C4-2B (cell line): ENCODE data around the gene HSPA12A.

Source experiments
- ZFX ChIP-seq: fragments of 450-650 bp; IDR thresholded peaks from 2 replicates; pipeline ENCODE4 v1.6.1; 2017
- TF ChIP-seq, protein P1 (sequence below): fragments of 450-650 bp; conservative IDR thresholded peaks from 2 replicates; pipeline ENCODE4 v1.5.1; 2017; ENCODE audit warnings: mild to moderate bottlenecking

DNA sequence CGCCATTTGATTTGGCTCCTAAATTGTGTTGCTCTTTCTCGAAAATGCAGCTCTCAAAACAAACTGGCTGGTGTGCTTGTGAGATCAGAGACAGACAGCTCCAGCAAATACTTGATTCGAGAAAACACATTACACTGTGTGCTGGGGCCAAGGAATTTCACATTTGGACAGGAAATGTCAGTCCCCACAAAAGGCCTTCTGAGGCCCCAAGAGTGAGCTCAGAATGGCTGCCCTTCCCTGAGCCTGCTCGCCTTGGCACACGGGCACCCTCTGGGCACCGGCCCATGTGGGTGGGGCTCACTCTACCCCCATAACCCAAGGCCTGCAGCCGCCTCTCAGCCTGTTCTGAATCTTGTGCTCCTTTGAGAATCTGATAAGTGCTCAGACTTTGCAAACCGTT lies 13.9 kb upstream of the HSPA12A start:
- TF ChIP-seq, protein P1, sequence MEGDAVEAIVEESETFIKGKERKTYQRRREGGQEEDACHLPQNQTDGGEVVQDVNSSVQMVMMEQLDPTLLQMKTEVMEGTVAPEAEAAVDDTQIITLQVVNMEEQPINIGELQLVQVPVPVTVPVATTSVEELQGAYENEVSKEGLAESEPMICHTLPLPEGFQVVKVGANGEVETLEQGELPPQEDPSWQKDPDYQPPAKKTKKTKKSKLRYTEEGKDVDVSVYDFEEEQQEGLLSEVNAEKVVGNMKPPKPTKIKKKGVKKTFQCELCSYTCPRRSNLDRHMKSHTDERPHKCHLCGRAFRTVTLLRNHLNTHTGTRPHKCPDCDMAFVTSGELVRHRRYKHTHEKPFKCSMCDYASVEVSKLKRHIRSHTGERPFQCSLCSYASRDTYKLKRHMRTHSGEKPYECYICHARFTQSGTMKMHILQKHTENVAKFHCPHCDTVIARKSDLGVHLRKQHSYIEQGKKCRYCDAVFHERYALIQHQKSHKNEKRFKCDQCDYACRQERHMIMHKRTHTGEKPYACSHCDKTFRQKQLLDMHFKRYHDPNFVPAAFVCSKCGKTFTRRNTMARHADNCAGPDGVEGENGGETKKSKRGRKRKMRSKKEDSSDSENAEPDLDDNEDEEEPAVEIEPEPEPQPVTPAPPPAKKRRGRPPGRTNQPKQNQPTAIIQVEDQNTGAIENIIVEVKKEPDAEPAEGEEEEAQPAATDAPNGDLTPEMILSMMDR = no peak
- TF ChIP-seq ZFX = no peak
